ENCODE data around the gene SIGMAR1. TPM values are rescaled to one million over a fixed set of nuclear protein-coding genes. Genes with fewer than 3 reads are reported as not detected.

The SIGMAR1 gene
- total and polyA plus RNA-seq, 4 donors = 116 to 210 (median 178) TPM

DNA sequence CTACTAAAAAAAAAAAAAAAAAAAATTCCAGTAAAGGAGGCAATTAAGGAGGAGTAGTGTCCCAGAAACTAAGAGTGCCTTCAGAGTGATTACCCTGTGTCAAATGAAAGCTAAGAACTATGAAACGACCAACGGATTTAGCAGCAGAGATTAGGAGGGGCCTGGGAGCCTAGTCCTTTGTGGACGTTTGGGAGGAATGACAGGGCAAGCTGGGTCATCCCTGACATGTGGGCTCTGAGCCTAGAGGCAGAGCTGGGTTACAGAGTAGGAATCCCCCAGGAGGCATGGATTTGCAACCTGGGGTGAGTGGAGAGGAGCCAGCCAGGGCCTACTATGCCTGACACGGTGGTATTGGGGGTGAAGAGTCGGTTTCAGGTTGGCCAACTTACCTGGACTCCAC, 4.4 kb downstream of the SIGMAR1 start:
- H3K27me3 ChIP-seq (ENCODE audit: control insufficient read depth in 4 of 4, insufficient read depth in 4 of 4, low read length in 3 of 4) = no peaks in the 10 kb centered on the region
- WGBS = 43% methylated on average over 5 of the region's 5 CpGs
- peaks cover 0 to 4% (median 2%) of the 10 kb centered on the region in 4 donors for H3K36me3 ChIP-seq (ENCODE audit: control insufficient read depth in 4 of 4, insufficient read depth in 3 of 4, low read depth in 1 of 4, low read length in 3 of 4)
- no peak overlapping the region for H3K4me3 ChIP-seq (ENCODE audit: low read depth in 1 of 3, low read length in 3 of 3)
- H3K9ac ChIP-seq (ENCODE audit: low read depth in 1 of 2, low read length in 2 of 2) = no peak overlapping the region
- TF ChIP-seq, protein P1, sequence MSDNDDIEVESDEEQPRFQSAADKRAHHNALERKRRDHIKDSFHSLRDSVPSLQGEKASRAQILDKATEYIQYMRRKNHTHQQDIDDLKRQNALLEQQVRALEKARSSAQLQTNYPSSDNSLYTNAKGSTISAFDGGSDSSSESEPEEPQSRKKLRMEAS (IDR thresholded peaks at IDR 0.05) = no peak
- TF ChIP-seq HNF4A (conservative IDR thresholded peaks at IDR 0.05) = no peak
- no peak for TF ChIP-seq RXRA (IDR thresholded peaks at IDR 0.05)
- TF ChIP-seq RAD21 (IDR thresholded peaks at IDR 0.05) = no peak
- TF ChIP-seq SP1 (IDR thresholded peaks at IDR 0.05) = no peak
- TF ChIP-seq YY1 (IDR thresholded peaks at IDR 0.05) = no peak
- TF ChIP-seq TAF1 (conservative IDR thresholded peaks at IDR 0.05) = no peak
- no peak for TF ChIP-seq FOXA1 (IDR thresholded peaks at IDR 0.05)
- no peak for TF ChIP-seq GABPA (IDR thresholded peaks at IDR 0.05 in 1 of 2, conservative IDR thresholded peaks at IDR 0.05 in 1 of 2)
- TF ChIP-seq, protein P2, sequence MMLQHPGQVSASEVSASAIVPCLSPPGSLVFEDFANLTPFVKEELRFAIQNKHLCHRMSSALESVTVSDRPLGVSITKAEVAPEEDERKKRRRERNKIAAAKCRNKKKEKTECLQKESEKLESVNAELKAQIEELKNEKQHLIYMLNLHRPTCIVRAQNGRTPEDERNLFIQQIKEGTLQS (IDR thresholded peaks at IDR 0.05) = no peak
- TF ChIP-seq, protein P3, sequence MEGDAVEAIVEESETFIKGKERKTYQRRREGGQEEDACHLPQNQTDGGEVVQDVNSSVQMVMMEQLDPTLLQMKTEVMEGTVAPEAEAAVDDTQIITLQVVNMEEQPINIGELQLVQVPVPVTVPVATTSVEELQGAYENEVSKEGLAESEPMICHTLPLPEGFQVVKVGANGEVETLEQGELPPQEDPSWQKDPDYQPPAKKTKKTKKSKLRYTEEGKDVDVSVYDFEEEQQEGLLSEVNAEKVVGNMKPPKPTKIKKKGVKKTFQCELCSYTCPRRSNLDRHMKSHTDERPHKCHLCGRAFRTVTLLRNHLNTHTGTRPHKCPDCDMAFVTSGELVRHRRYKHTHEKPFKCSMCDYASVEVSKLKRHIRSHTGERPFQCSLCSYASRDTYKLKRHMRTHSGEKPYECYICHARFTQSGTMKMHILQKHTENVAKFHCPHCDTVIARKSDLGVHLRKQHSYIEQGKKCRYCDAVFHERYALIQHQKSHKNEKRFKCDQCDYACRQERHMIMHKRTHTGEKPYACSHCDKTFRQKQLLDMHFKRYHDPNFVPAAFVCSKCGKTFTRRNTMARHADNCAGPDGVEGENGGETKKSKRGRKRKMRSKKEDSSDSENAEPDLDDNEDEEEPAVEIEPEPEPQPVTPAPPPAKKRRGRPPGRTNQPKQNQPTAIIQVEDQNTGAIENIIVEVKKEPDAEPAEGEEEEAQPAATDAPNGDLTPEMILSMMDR (IDR thresholded peaks at IDR 0.05; ENCODE audit: low read depth, low read length, missing input control) = no peak
- TF ChIP-seq FOXA2 (IDR thresholded peaks at IDR 0.05) = no peak
- TF ChIP-seq HNF4G (IDR thresholded peaks at IDR 0.05) = no peak
- TF ChIP-seq EGR1 (IDR thresholded peaks at IDR 0.05; ENCODE audit: low read depth in 2 of 2) = no peak
- TF ChIP-seq JUND (IDR thresholded peaks at IDR 0.05) = no peak
- TF ChIP-seq NR2F2 (IDR thresholded peaks at IDR 0.05) = no peak
- TF ChIP-seq, protein P4, sequence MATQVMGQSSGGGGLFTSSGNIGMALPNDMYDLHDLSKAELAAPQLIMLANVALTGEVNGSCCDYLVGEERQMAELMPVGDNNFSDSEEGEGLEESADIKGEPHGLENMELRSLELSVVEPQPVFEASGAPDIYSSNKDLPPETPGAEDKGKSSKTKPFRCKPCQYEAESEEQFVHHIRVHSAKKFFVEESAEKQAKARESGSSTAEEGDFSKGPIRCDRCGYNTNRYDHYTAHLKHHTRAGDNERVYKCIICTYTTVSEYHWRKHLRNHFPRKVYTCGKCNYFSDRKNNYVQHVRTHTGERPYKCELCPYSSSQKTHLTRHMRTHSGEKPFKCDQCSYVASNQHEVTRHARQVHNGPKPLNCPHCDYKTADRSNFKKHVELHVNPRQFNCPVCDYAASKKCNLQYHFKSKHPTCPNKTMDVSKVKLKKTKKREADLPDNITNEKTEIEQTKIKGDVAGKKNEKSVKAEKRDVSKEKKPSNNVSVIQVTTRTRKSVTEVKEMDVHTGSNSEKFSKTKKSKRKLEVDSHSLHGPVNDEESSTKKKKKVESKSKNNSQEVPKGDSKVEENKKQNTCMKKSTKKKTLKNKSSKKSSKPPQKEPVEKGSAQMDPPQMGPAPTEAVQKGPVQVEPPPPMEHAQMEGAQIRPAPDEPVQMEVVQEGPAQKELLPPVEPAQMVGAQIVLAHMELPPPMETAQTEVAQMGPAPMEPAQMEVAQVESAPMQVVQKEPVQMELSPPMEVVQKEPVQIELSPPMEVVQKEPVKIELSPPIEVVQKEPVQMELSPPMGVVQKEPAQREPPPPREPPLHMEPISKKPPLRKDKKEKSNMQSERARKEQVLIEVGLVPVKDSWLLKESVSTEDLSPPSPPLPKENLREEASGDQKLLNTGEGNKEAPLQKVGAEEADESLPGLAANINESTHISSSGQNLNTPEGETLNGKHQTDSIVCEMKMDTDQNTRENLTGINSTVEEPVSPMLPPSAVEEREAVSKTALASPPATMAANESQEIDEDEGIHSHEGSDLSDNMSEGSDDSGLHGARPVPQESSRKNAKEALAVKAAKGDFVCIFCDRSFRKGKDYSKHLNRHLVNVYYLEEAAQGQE (IDR thresholded peaks at IDR 0.05) = no peak
- TF ChIP-seq, protein P5, sequence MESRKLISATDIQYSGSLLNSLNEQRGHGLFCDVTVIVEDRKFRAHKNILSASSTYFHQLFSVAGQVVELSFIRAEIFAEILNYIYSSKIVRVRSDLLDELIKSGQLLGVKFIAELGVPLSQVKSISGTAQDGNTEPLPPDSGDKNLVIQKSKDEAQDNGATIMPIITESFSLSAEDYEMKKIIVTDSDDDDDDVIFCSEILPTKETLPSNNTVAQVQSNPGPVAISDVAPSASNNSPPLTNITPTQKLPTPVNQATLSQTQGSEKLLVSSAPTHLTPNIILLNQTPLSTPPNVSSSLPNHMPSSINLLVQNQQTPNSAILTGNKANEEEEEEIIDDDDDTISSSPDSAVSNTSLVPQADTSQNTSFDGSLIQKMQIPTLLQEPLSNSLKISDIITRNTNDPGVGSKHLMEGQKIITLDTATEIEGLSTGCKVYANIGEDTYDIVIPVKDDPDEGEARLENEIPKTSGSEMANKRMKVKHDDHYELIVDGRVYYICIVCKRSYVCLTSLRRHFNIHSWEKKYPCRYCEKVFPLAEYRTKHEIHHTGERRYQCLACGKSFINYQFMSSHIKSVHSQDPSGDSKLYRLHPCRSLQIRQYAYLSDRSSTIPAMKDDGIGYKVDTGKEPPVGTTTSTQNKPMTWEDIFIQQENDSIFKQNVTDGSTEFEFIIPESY (IDR thresholded peaks at IDR 0.05) = no peak
- H3K9me3 ChIP-seq (ENCODE audit: control insufficient read depth in 4 of 4, low read length in 3 of 4) = no peaks in the 10 kb centered on the region
- no peak for DNase-seq (ENCODE audit: low spot score)
- H3K4me1 ChIP-seq (ENCODE audit: control insufficient read depth in 4 of 4, insufficient read depth in 4 of 4, low read length in 3 of 4) = peaks cover 6 to 88% (median 78%) of the 10 kb centered on the region in 4 donors
- no peak overlapping the region for H3K27ac ChIP-seq (ENCODE audit: low read depth in 1 of 2, low read length in 2 of 2)

Data from liver (tissue), 9 donors.